Spleen (tissue), 11 donors: ENCODE measurements around the gene ABCG8. TPM values are rescaled to one million over a fixed set of nuclear protein-coding genes. Genes with fewer than 3 reads are reported as not detected.

Experiments used
- DNase-seq: peaks from one replicate; pipeline ENCODE4 v3.0.0-alpha.2; 2020
- H3K27ac ChIP-seq, 8 donors: fragments of 200-600 bp; sonication (generic) in 7 of 8; 1 replicate in 4 of 8; 2 replicates in 4 of 8; pipeline versions ENCODE4 v1.5.0 to v1.8.0; 2016 to 2021; ENCODE audit warnings: inconsistent platforms in 4 of 8, mild to moderate bottlenecking in 4 of 8, moderate library complexity in 1 of 8
- H3K27me3 ChIP-seq, 7 donors: fragments of 200-600 bp; sonication (generic) in 6 of 7; replicated peaks in 1 of 7; 1 replicate in 4 of 7; 2 replicates in 3 of 7; pipeline versions ENCODE4 v1.5.0 to v1.8.0; 2016 to 2021; ENCODE audit warnings: inconsistent platforms in 3 of 7, mild to moderate bottlenecking in 1 of 7
- H3K36me3 ChIP-seq, 6 donors: fragments of 200-600 bp; sonication (generic) in 5 of 6; 1 replicate in 4 of 6; 2 replicates in 2 of 6; pipeline versions ENCODE4 v1.5.0 to v1.8.0; 2016 to 2021; ENCODE audit warnings: inconsistent platforms in 2 of 6
- H3K4me1 ChIP-seq, 6 donors: fragments of 200-600 bp; sonication (generic) in 5 of 6; 1 replicate in 3 of 6; 2 replicates in 3 of 6; pipeline versions ENCODE4 v1.5.0 to v1.8.0; 2016 to 2021; ENCODE audit warnings: inconsistent platforms in 3 of 6
- H3K4me3 ChIP-seq, 8 donors: fragments of 200-600 bp; sonication (generic) in 7 of 8; 1 replicate in 4 of 8; 2 replicates in 4 of 8; pipeline versions ENCODE4 v1.5.0 to v1.8.0; 2016 to 2021; ENCODE audit warnings: inconsistent platforms in 4 of 8, mild to moderate bottlenecking in 4 of 8, moderate library complexity in 2 of 8
- H3K9me3 ChIP-seq, 8 donors: fragments of 200-600 bp; sonication (generic) in 7 of 8; 1 replicate in 4 of 8; 2 replicates in 4 of 8; pipeline versions ENCODE4 v1.5.0 to v1.8.0; 2016 to 2021; ENCODE audit warnings: inconsistent platforms in 4 of 8
- CTCF ChIP-seq, 11 experiments: fragments of 200-600 bp in 7 of 11; fragments of 450-650 bp in 4 of 11; sonication (generic) in 4 of 11; IDR thresholded peaks in 8 of 11; conservative IDR thresholded peaks in 3 of 11; 1 replicate in 7 of 11; 2 replicates in 4 of 11; pipeline versions ENCODE4 v1.4.0 to v1.8.0; 2016 to 2021; ENCODE audit warnings: antibody characterized with exemption in 11 of 11, inconsistent platforms in 4 of 11, mild to moderate bottlenecking in 1 of 11
- POLR2A ChIP-seq, 3 donors: fragments of 450-650 bp; IDR thresholded peaks; one replicate each; pipeline ENCODE4 v1.5.1; 2017; ENCODE audit warnings: antibody characterized with exemption in 3 of 3, mild to moderate bottlenecking in 1 of 3
- POLR2AphosphoS5 ChIP-seq, 3 donors: sonication (generic); formaldehyde crosslinking; IDR thresholded peaks; one replicate each; pipeline ENCODE4 v1.5.1; 2017; ENCODE audit warnings: antibody characterized with exemption in 3 of 3
- WGBS, 5 donors: extraction: QIAGEN DNeasy Blood & Tissue Kit in 3 of 5; methylation state at CpG; one replicate each; pipeline versions ENCODE4 v1.1.5 to v1.1.7; 2013 to 2018; 5-methylcytosine and 5-hydroxymethylcytosine counted together
- intact Hi-C: fragments of 100-400 bp; cut with DNase I; formaldehyde crosslinking; loops from one replicate; pipeline ENCODE4 v1.15.0; 2023; ENCODE audit warnings: low total_unique reads
- polyA plus RNA-seq, 3 donors: library from polyadenylated mRNA; stranded (reverse); fragments of 200-250 nt; gene quantifications; one replicate each; pipeline ENCODE4 v1.2.1, GENCODE V29; 2013
- total RNA-seq, 7 donors: library from RNA; depleted of rRNA in 3 of 7; stranded (reverse); fragments of >200 nt in 3 of 7; fragmentation: NEBNext Ultra II Directional in 4 of 7; extraction: Animal tissue kit (Norgen Biotek cat#: 25700) in 4 of 7; gene quantifications; one replicate each; pipeline versions ENCODE4 v1.1.0 to v1.2.1, GENCODE V29; 2016 to 2021
- donor health status: healthy with polysubstance abuse.
- donor health status: DM: no; HTN: no; CAD: no; lungs with moderate emphysema.
- donor health status: DM: no; HTN: no; CAD: no.
- donor health status: Bipolar disorder and iron deficiency.
- donor health status: healthy.
- donor health status: DM: no; HTN: no; CAD: no.
- donor health status: DM: yes; HTN: yes; CAD: no.

Gene ABCG8
- total and polyA plus RNA-seq, 10 donors = 0.02 to 0.46 (median 0.20) TPM; not detected in 5

GRCh38 chr2:43841949-43842865 is 3.4 kb downstream of the ABCG8 start:
- no peaks in the 10 kb centered on the region for H3K4me1 ChIP-seq
- H3K27me3 ChIP-seq = no peaks in the 10 kb centered on the region
- 90 to 94% (median 90%) methylated on average over 14 of the region's 14 CpGs for WGBS, 5 donors
- TF ChIP-seq POLR2A (IDR thresholded peaks at IDR 0.05) = no peak
- no peak for DNase-seq
- no peaks in the 10 kb centered on the region for H3K36me3 ChIP-seq
- intact Hi-C loops = no loop called here
- H3K9me3 ChIP-seq = no peaks in the 10 kb centered on the region
- H3K4me3 ChIP-seq = no peak overlapping the region
- no peak overlapping the region for H3K27ac ChIP-seq

- no peak for TF ChIP-seq POLR2AphosphoS5 (IDR thresholded peaks at IDR 0.05)
- TF ChIP-seq POLR2A (IDR thresholded peaks at IDR 0.05) = no peak
- TF ChIP-seq CTCF (IDR thresholded peaks at IDR 0.05 in 8 of 11, conservative IDR thresholded peaks at IDR 0.05 in 3 of 11) = no peak
- intact Hi-C loops = no loop called here
- no peaks in the 10 kb centered on the region for H3K27me3 ChIP-seq
- H3K4me3 ChIP-seq = no peak overlapping the region
- H3K36me3 ChIP-seq = no peaks in the 10 kb centered on the region
- H3K4me1 ChIP-seq = no peaks in the 10 kb centered on the region
- no peak for DNase-seq
- 84 to 94% (median 92%) methylated on average over 9 of the region's 9 CpGs for whole genome bisulfite sequencing, 5 donors
- no peaks in the 10 kb centered on the region for H3K9me3 ChIP-seq
- H3K27ac ChIP-seq = no peak overlapping the region
Observed at GRCh38 chr2:43842866-43843226, 4.1 kb downstream of the ABCG8 start.

DNA sequence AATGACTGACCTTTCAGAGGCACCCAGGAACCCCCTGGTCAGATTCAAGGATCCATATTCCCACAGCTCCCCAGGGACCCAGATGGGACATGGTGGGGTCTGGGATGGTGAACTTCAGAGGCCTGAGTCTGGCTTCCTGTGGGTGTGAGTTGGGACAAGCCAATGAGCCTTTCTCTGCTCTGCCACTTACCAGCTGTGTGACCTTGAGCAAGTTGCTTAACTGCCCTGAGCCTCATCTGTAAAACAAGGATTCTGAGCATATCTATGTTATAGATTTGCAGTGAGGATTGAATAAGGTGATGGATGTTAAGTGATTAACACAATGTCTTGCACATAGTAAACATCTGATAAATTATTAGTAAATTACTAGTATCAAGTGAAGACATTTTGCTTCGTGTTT is 6.4 kb downstream of the ABCG8 start:
- 64 to 97% (median 78%) methylated on average over 1 of the region's 1 CpG for WGBS, 5 donors
- intact Hi-C loops = no loop called here
- TF ChIP-seq CTCF (IDR thresholded peaks at IDR 0.05 in 8 of 11, conservative IDR thresholded peaks at IDR 0.05 in 3 of 11) = no peak
- TF ChIP-seq POLR2AphosphoS5 (IDR thresholded peaks at IDR 0.05) = no peak
- no peak for TF ChIP-seq POLR2A (IDR thresholded peaks at IDR 0.05)
- Histone ChIP-seq H3K4me3 (no peak overlapping the region), H3K36me3 (no peaks in the 10 kb centered on the region), H3K4me1 (no peaks in the 10 kb centered on the region), H3K9me3 (no peaks in the 10 kb centered on the region), H3K27me3 (no peaks in the 10 kb centered on the region), H3K27ac (no peak overlapping the region)
- DNase-seq = peak; percentile 12

DNA sequence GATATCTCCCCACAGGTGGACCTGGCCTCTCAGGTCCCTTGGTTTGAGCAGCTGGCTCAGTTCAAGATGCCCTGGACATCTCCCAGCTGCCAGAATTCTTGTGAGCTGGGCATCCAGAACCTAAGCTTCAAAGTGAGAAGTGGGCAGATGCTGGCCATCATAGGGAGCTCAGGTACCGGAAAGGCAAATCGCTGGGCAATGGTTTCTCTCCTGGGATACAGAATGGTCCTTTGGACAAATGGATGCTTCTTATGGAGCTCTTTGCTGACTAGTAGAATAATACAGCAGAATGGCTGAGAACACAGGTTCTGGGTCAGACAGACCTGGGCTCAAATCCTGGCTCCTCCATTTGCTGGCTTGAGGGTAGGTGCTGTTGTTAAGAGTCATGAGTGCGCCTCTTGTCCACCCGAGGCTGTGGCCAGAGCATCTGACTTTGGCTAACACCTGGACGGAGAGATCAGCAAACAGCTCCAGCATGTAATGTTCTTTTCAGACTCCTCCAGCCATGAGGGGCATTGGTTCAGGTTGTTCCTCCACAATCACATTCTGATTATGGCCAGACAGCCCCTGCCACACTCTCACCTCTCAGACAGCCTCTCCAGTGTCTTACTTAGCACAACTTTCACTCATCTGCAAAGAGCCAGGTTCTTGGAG is 7.5 kb downstream of the ABCG8 start:
- no peaks in the 10 kb centered on the region for H3K36me3 ChIP-seq
- H3K27ac ChIP-seq = no peak overlapping the region
- H3K4me1 ChIP-seq = no peaks in the 10 kb centered on the region
- WGBS, 5 donors = 87 to 100% (median 94%) methylated on average over 3 to 5 of the region's 5 CpGs
- H3K27me3 ChIP-seq = peaks cover 0 to 4% (median 0%) of the 10 kb centered on the region in 7 donors
- TF ChIP-seq POLR2AphosphoS5 (IDR thresholded peaks at IDR 0.05) = no peak
- no peak for TF ChIP-seq CTCF (IDR thresholded peaks at IDR 0.05 in 8 of 11, conservative IDR thresholded peaks at IDR 0.05 in 3 of 11)
- TF ChIP-seq POLR2A (IDR thresholded peaks at IDR 0.05) = no peak
- peak; percentile 48 for DNase-seq
- intact Hi-C loops = no loop called here
- H3K9me3 ChIP-seq = no peaks in the 10 kb centered on the region
- no peak overlapping the region for H3K4me3 ChIP-seq
